Endothelial cell (in vitro differentiated cells): ENCODE measurements around the gene DNAJC7. TPM values are rescaled to one million over a fixed set of nuclear protein-coding genes. Genes with fewer than 3 reads are reported as not detected.
A peak's percentile ranks its signal among the peaks of the same experiment; 100 is the strongest.

Experiments used
- DNase-seq: peaks from one replicate; pipeline ENCODE4 v3.0.0; 2021; ENCODE audit warnings: low spot score
- H3K27ac Mint-ChIP-seq: one replicate; pipeline ENCODE4 v1.8.0; 2021; ENCODE audit warnings: mixed read lengths, inconsistent platforms; ENCODE audit not compliant: unreplicated experiment
- H3K27me3 Mint-ChIP-seq: one replicate; pipeline ENCODE4 v1.8.0; 2021; ENCODE audit warnings: mild to moderate bottlenecking, moderate library complexity, mixed read lengths, inconsistent platforms; ENCODE audit not compliant: unreplicated experiment
- H3K36me3 Mint-ChIP-seq: one replicate; pipeline ENCODE4 v1.8.0; 2021; ENCODE audit warnings: mild to moderate bottlenecking, low read depth, mixed read lengths, inconsistent platforms; ENCODE audit not compliant: unreplicated experiment
- H3K4me1 Mint-ChIP-seq: one replicate; pipeline ENCODE4 v1.8.0; 2021; ENCODE audit warnings: mild to moderate bottlenecking, mixed read lengths, inconsistent platforms; ENCODE audit not compliant: unreplicated experiment
- H3K4me3 Mint-ChIP-seq: one replicate; pipeline ENCODE4 v1.8.0; 2021; ENCODE audit warnings: mild to moderate bottlenecking, mixed read lengths, inconsistent platforms; ENCODE audit not compliant: unreplicated experiment
- H3K9me3 Mint-ChIP-seq: one replicate; pipeline ENCODE4 v1.8.0; 2021; ENCODE audit warnings: mixed read lengths, inconsistent platforms; ENCODE audit not compliant: unreplicated experiment
- CTCF ChIP-seq: fragments of 200-600 bp; sonication (generic); IDR thresholded peaks from one replicate; pipeline ENCODE4 v1.5.0; 2021; ENCODE audit warnings: antibody characterized with exemption; ENCODE audit not compliant: unreplicated experiment
- total RNA-seq: library from RNA; stranded (reverse); fragmentation: NEBNext Ultra II Directional; extraction: Animal tissue kit (Norgen Biotek cat#: 25700); gene quantifications from one replicate; pipeline ENCODE4 v1.2.1, GENCODE V29; 2021; ENCODE audit not compliant: unreplicated experiment

Gene DNAJC7
- total RNA-seq, 1 donor from 2014 or later, result 92.8 TPM

GRCh38 chr17:42050393-42051012, 33.3 kb upstream of the DNAJC7 start, which contains the start of gene C17orf113:
Gene C17orf113 (minus strand): TSS chr17:42050601. CDS start chr17:42043376, 7,225 bp downstream.
- Mint-ChIP-seq H3K27me3 (peaks cover 8% of the 10 kb centered on the region), H3K4me3 (peak within 1 kb of the TSS; percentile 93), H3K27ac (peak within 1 kb of the TSS; percentile 57), H3K36me3 (no peaks in the 10 kb centered on the region), H3K9me3 (no peaks in the 10 kb centered on the region), H3K4me1 (peaks cover 13% of the 10 kb centered on the region)
- peak; percentile 58 for DNase-seq
- no peak for TF ChIP-seq CTCF

DNA sequence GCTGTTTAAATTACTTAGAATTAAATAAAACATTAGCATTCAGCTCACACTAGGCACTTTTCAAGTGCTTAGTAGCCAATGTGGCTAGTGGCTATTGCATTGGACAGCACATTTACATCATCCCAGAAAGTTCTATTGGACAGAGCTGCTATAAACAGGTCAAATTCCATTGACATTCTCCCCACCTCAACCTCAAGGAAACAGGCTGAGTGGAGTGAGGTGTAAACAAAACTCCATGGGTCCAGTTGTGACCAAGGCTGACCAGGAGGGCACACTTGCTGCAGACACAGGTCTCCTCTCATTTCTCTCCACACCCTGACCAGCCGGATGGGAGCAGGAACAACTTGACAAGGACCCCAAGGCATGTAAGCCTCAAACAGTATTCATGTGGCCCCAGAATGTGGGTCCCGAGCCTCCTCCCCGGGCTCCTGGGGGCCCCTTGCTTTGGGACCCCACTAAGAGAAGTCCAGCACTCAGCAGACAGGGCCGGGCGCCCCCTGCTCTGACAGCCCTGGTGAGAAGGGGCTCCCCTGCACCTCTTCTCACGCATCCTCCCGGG, 32.7 kb upstream of the DNAJC7 start:
- H3K36me3 Mint-ChIP-seq, result no peaks in the 10 kb centered on the region
- peak overlapping the region; percentile 93 for H3K4me3 Mint-ChIP-seq
- H3K27ac Mint-ChIP-seq, result peak overlapping the region; percentile 57
- TF ChIP-seq CTCF, result no peak
- peaks cover 7% of the 10 kb centered on the region for H3K4me1 Mint-ChIP-seq
- no peaks in the 10 kb centered on the region for H3K9me3 Mint-ChIP-seq
- H3K27me3 Mint-ChIP-seq, result peaks cover 8% of the 10 kb centered on the region
- DNase-seq, result no peak

GRCh38 chr17:42047343-42047742, 30.1 kb upstream of the DNAJC7 start:
- Mint-ChIP-seq H3K27me3 (peaks cover 8% of the 10 kb centered on the region), H3K36me3 (no peaks in the 10 kb centered on the region), H3K9me3 (no peaks in the 10 kb centered on the region), H3K27ac (no peak overlapping the region), H3K4me3 (no peak overlapping the region), H3K4me1 (peaks cover 3% of the 10 kb centered on the region)
- no peak for DNase-seq
- no peak for TF ChIP-seq CTCF

DNA sequence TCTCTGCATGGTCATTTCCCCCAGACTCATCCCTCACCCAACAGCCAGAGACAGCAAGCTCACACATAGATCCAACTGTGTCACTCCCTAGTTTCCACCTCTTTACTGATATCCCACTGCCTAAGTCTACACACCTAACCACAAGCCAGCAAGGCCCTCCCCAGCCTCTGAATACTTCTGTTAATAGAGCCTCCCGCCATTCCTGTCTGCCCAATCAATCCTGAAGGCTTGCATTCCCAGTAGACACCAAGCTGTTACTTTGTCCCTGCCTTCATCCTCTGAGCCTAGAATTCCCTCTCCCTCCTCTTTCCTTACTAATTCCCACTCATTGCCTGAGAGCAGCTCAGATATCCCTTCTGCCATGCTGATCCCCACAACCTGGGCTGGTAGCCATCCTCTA, 28.5 kb upstream of the DNAJC7 start:
- H3K27me3 Mint-ChIP-seq, result peaks cover 7% of the 10 kb centered on the region
- H3K4me3 Mint-ChIP-seq, result no peak overlapping the region
- no peaks in the 10 kb centered on the region for H3K9me3 Mint-ChIP-seq
- no peak for DNase-seq
- H3K27ac Mint-ChIP-seq, result no peak overlapping the region
- no peaks in the 10 kb centered on the region for H3K36me3 Mint-ChIP-seq
- no peak for TF ChIP-seq CTCF
- peaks cover 3% of the 10 kb centered on the region for H3K4me1 Mint-ChIP-seq

- Mint-ChIP-seq H3K27ac (no peak overlapping the region), H3K4me3 (no peak overlapping the region), H3K4me1 (no peaks in the 10 kb centered on the region), H3K27me3 (no peaks in the 10 kb centered on the region), H3K9me3 (no peaks in the 10 kb centered on the region), H3K36me3 (no peaks in the 10 kb centered on the region)
- no peak for TF ChIP-seq CTCF
- no peak for DNase-seq
Observed at GRCh38 chr17:42042598-42043319, 25.5 kb upstream of the DNAJC7 start.
